A673 (cell line): ENCODE measurements around the gene FUBP1.

Experiments used
- CTCF ChIP-seq: fragments of 300-800, 200-600 bp; sonication (generic); conservative IDR thresholded peaks from 2 replicates; pipeline ENCODE4 v1.5.1; 2017; ENCODE audit warnings: low read depth, mild to moderate bottlenecking, antibody characterized with exemption, low read length, moderate library complexity, mixed read lengths
- EZH2 ChIP-seq: fragments of 200-600 bp; sonication (generic); IDR thresholded peaks from 2 replicates; pipeline ENCODE4 v1.6.1; 2017; ENCODE audit warnings: borderline replicate concordance, low read depth, mild to moderate bottlenecking, mixed read lengths, antibody characterized with exemption, low read length; ENCODE audit not compliant: poor library complexity, severe bottlenecking

- no peak for TF ChIP-seq CTCF
- TF ChIP-seq EZH2, result no peak
Observed at GRCh38 chr1:77986810-77987209, 7.9 kb upstream of the FUBP1 start.
